Tibial nerve (tissue), 4 donors: ENCODE measurements around the gene RNASE9.

Experiments
- EP300 ChIP-seq, 2 donors: sonication (generic); formaldehyde crosslinking; IDR thresholded peaks; one replicate each; pipeline ENCODE4 v1.6.1; 2017; ENCODE audit warnings: antibody characterized with exemption in 2 of 2, mild to moderate bottlenecking in 1 of 2
- TF ChIP-seq, protein P1 (sequence below), 5 experiments: fragments of 200-600 bp in 3 of 5; fragments of 450-650 bp in 2 of 5; sonication (generic) in 3 of 5; IDR thresholded peaks; one replicate each; pipeline ENCODE4 v1.5.1; 2016 to 2019; ENCODE audit warnings: antibody characterized with exemption in 5 of 5, mild to moderate bottlenecking in 3 of 5, moderate library complexity in 2 of 5

DNA sequence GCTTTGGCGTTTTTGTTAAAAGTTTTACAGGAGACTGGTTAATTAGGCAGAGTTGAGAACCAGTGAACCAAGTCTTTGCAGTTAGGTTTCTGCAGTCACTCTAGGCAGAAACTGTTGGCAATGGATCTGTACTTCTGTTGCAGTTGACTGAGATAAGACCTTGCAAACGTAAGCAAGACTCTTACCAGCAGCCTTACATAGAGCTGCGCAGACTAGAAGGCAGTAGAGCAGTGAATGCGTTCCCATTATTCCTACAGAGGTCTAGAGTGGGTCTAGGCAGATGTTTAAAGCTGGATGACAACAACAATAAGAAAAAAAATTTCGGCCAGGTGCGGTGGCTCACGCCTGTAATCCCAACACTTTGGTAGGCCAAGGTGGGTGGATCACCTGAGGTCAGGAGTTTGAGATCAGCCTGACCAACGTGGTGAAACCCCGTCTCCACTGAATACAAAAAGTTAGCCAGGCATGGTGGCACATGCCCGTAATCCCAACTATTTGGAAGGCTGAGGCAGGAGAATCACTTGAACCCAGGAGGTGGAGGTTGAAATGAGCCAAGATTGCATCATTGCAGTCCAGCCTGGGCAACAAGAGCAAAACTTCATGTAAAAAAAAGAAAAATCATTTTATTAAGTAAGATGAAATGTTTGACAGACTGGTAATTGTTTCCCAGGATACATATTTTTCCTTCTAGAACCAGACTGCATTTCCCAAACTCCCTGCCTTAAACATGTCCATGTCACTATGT lies 12.3 kb downstream of the RNASE9 start:
- TF ChIP-seq, protein P1, sequence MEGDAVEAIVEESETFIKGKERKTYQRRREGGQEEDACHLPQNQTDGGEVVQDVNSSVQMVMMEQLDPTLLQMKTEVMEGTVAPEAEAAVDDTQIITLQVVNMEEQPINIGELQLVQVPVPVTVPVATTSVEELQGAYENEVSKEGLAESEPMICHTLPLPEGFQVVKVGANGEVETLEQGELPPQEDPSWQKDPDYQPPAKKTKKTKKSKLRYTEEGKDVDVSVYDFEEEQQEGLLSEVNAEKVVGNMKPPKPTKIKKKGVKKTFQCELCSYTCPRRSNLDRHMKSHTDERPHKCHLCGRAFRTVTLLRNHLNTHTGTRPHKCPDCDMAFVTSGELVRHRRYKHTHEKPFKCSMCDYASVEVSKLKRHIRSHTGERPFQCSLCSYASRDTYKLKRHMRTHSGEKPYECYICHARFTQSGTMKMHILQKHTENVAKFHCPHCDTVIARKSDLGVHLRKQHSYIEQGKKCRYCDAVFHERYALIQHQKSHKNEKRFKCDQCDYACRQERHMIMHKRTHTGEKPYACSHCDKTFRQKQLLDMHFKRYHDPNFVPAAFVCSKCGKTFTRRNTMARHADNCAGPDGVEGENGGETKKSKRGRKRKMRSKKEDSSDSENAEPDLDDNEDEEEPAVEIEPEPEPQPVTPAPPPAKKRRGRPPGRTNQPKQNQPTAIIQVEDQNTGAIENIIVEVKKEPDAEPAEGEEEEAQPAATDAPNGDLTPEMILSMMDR (IDR thresholded peaks at IDR 0.05) = no peak
- TF ChIP-seq EP300 (IDR thresholded peaks at IDR 0.05) = no peak
